Measurements from ENCODE around the gene POT1. TPM values are rescaled to one million over a fixed set of nuclear protein-coding genes. Genes with fewer than 3 reads are reported as not detected.

The POT1 gene
- total RNA-seq, 4 donors from 2014 or later = 3.9 to 79.2 (median 12.1) TPM

- TF ChIP-seq POLR2A (IDR thresholded peaks at IDR 0.05) (no peak), CTCF (IDR thresholded peaks at IDR 0.05) (no peak)
- Histone ChIP-seq H3K9me3 (no peaks in the 10 kb centered on the region), H3K27me3 (no peaks in the 10 kb centered on the region), H3K4me1 (no peaks in the 10 kb centered on the region), H3K27ac (no peak overlapping the region), H3K36me3 (no peaks in the 10 kb centered on the region), H3K4me3 (no peak overlapping the region)
- no peak for DNase-seq
Measured at GRCh38 chr7:124811341-124811740, 118.3 kb downstream of the POT1 start.

GRCh38 chr7:124810605-124811004, 119.0 kb downstream of the POT1 start:
- Histone ChIP-seq H3K27me3 (no peaks in the 10 kb centered on the region), H3K27ac (no peak overlapping the region)

GRCh38 chr7:124808206-124808605, 121.4 kb downstream of the POT1 start:
- Histone ChIP-seq H3K4me1 (no peaks in the 10 kb centered on the region), H3K27ac (no peak overlapping the region), H3K9me3 (no peaks in the 10 kb centered on the region), H3K4me3 (no peak overlapping the region), H3K36me3 (no peaks in the 10 kb centered on the region), H3K27me3 (no peaks in the 10 kb centered on the region)
- no peak for TF ChIP-seq POLR2A (IDR thresholded peaks at IDR 0.05)
- TF ChIP-seq CTCF (IDR thresholded peaks at IDR 0.05) = no peak
- DNase-seq = no peak

More at GRCh38 chr7:124810605-124811004, 119.0 kb downstream of the POT1 start:
- TF ChIP-seq CTCF (IDR thresholded peaks at IDR 0.05) (no peak), POLR2A (IDR thresholded peaks at IDR 0.05) (no peak)
- Histone ChIP-seq H3K9me3 (no peaks in the 10 kb centered on the region), H3K36me3 (no peaks in the 10 kb centered on the region), H3K4me3 (no peak overlapping the region), H3K4me1 (no peaks in the 10 kb centered on the region)
- no peak for DNase-seq

- DNase-seq = no peak
- Histone ChIP-seq H3K27ac (no peak overlapping the region), H3K4me3 (no peak overlapping the region), H3K36me3 (no peaks in the 10 kb centered on the region), H3K9me3 (no peaks in the 10 kb centered on the region), H3K27me3 (no peaks in the 10 kb centered on the region), H3K4me1 (no peaks in the 10 kb centered on the region)
- TF ChIP-seq CTCF (IDR thresholded peaks at IDR 0.05) = no peak
Measured at GRCh38 chr7:124801330-124801895, 128.2 kb downstream of the POT1 start.

DNA sequence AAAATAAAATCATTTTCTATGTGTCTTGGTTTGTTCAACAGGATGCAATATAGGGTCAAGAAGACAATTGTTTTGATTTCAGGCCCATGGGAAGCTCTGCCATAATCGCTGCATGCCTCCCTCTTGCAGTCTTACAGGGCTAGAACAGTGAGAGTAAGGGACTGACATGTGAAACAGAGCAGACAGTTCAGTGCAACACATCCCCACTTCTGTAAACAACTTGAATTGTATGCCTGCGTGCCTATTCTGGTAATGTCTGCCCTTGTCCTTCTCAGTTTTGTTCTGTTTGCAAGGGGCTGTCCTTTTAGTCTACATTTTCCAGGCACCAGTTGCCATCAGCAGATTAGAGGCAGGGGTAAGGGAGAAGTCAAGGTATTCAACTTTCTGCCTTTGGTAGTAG, 129.2 kb downstream of the POT1 start:
- Histone ChIP-seq H3K4me1 (no peaks in the 10 kb centered on the region), H3K4me3 (no peak overlapping the region), H3K27ac (no peak overlapping the region), H3K27me3 (no peaks in the 10 kb centered on the region), H3K36me3 (no peaks in the 10 kb centered on the region), H3K9me3 (no peaks in the 10 kb centered on the region)
- TF ChIP-seq POLR2A (IDR thresholded peaks at IDR 0.05) = no peak
- TF ChIP-seq CTCF (IDR thresholded peaks at IDR 0.05) = no peak
- DNase-seq = no peak

GRCh38 chr7:124799448-124799847, 130.2 kb downstream of the POT1 start:
- Histone ChIP-seq H3K9me3 (no peaks in the 10 kb centered on the region), H3K27ac (no peak overlapping the region), H3K36me3 (no peaks in the 10 kb centered on the region), H3K4me3 (no peak overlapping the region), H3K4me1 (no peaks in the 10 kb centered on the region), H3K27me3 (no peaks in the 10 kb centered on the region)
- DNase-seq = no peak
- TF ChIP-seq CTCF (IDR thresholded peaks at IDR 0.05) = no peak

All from Peyer's patch (tissue), 4 donors.